SH-SY5Y (cell line): Measurements from ENCODE around the gene TM4SF1.

Source experiments
- GATA2 ChIP-seq: IDR thresholded peaks from 2 replicates; pipeline ENCODE4 v1.6.1; 2011; ENCODE audit warnings: mild to moderate bottlenecking, low read depth, low read length
- GATA3 ChIP-seq: IDR thresholded peaks from 2 replicates; pipeline ENCODE4 v1.6.1; 2011; ENCODE audit warnings: low read depth, mild to moderate bottlenecking, low read length, moderate library complexity

DNA sequence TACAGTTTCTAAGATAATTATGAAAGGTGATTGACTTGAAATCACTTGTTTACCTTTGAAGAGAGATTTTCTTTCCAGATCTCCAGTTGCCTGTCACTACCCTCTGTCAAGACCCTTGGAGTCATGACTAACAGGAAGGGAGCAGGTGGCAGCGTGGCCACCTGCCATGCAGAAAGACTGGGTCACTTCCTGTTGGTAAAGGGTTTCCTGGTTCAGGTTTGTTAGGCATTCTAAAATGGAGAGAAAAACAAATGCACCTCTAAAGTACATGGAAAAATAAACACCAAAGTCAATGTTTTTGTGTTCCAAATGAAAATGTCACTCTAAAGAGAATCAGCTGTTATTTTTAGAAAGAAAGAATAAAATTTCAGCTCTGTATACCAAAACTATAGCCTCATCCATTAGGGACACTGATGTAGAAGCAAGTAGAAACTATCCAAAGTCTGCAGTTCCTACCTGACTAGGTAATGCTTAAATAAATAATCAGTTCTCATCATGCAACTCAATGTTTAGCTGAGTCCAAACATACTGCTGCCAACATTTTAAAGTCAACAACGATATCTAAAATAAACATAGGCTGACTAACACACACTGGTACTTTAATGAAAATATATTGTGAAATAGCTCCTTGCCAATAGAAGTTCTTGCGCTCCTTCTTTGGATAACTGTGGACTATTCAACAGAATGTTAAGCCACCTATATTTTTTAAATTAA lies 23.9 kb upstream of the TM4SF1 start:
- TF ChIP-seq GATA2 (no peak), GATA3 (no peak)
